H9 (cell line): ENCODE measurements around the gene SMAD7. TPM values are rescaled to one million over a fixed set of nuclear protein-coding genes. Genes with fewer than 3 reads are reported as not detected.

Experiments
- DNase-seq: peaks from one replicate; pipeline ENCODE4 v3.0.0-alpha.2; 2017
- H2AFZ ChIP-seq: one replicate; pipeline ENCODE4 v1.6.1; 2013; ENCODE audit warnings: mild to moderate bottlenecking, low read length, control low read depth, moderate library complexity
- H2AK5ac ChIP-seq: 2 replicates; pipeline ENCODE4 v1.6.1; 2013; ENCODE audit warnings: low read length, control low read depth, mixed read lengths; ENCODE audit not compliant: insufficient read length
- H2BK120ac ChIP-seq: one replicate; pipeline ENCODE4 v1.6.1; 2013; ENCODE audit warnings: low read depth, mild to moderate bottlenecking, low read length, control low read depth, inconsistent platforms; ENCODE audit not compliant: poor library complexity, severe bottlenecking
- H2BK12ac ChIP-seq: 2 replicates; pipeline ENCODE4 v1.6.1; 2013; ENCODE audit warnings: low read length, control low read depth, mixed read lengths, low read depth; ENCODE audit not compliant: insufficient read length
- H2BK15ac ChIP-seq: 2 replicates; pipeline ENCODE4 v1.6.1; 2013; ENCODE audit warnings: low read depth, low read length, control low read depth
- H2BK20ac ChIP-seq: one replicate; pipeline ENCODE4 v1.6.1; 2013; ENCODE audit warnings: low read depth, mild to moderate bottlenecking, low read length, control low read depth, inconsistent platforms; ENCODE audit not compliant: poor library complexity, severe bottlenecking
- H2BK5ac ChIP-seq: 2 replicates; pipeline ENCODE4 v1.6.1; 2013; ENCODE audit warnings: low read length, control low read depth, mixed read lengths; ENCODE audit not compliant: insufficient read length
- H3K14ac ChIP-seq: 2 replicates; pipeline ENCODE4 v1.6.1; 2013; ENCODE audit warnings: low read length, control low read depth; ENCODE audit not compliant: insufficient read depth
- H3K18ac ChIP-seq: 2 replicates; pipeline ENCODE4 v1.6.1; 2013; ENCODE audit warnings: low read depth, mild to moderate bottlenecking, mixed read lengths, low read length, control low read depth; ENCODE audit not compliant: insufficient read length
- H3K23ac ChIP-seq: 2 replicates; pipeline ENCODE4 v1.6.1; 2013; ENCODE audit warnings: low read length, control low read depth, mixed read lengths, low read depth; ENCODE audit not compliant: insufficient read length
- H3K23me2 ChIP-seq: 2 replicates; pipeline ENCODE4 v1.6.1; 2013; ENCODE audit warnings: low read depth, mild to moderate bottlenecking, mixed read lengths, low read length, control low read depth; ENCODE audit not compliant: insufficient read length, poor library complexity, severe bottlenecking
- H3K27ac ChIP-seq: 2 replicates; pipeline ENCODE4 v1.5.1; 2013; ENCODE audit warnings: low read length, control low read depth, mixed read lengths, low read depth; ENCODE audit not compliant: insufficient read length
- H3K27me3 ChIP-seq: 2 replicates; pipeline ENCODE4 v1.6.1; 2013; ENCODE audit warnings: low read length, control low read depth, inconsistent platforms; ENCODE audit not compliant: insufficient read depth
- H3K4ac ChIP-seq: 2 replicates; pipeline ENCODE4 v1.6.1; 2013; ENCODE audit warnings: low read depth, mild to moderate bottlenecking, control low read depth, inconsistent platforms, low read length, moderate library complexity
- H3K4me1 ChIP-seq: 2 replicates; pipeline ENCODE4 v1.6.1; 2013; ENCODE audit warnings: low read length, control low read depth, inconsistent platforms; ENCODE audit not compliant: insufficient read depth
- H3K4me2 ChIP-seq: 2 replicates; pipeline ENCODE4 v1.6.1; 2013; ENCODE audit warnings: low read length, control low read depth, mixed read lengths; ENCODE audit not compliant: insufficient read length, insufficient read depth
- H3K56ac ChIP-seq: 2 replicates; pipeline ENCODE4 v1.6.1; 2013; ENCODE audit warnings: low read depth, mild to moderate bottlenecking, mixed read lengths, low read length, control low read depth; ENCODE audit not compliant: insufficient read length
- H3K79me1 ChIP-seq: 2 replicates; pipeline ENCODE4 v1.6.1; 2013; ENCODE audit warnings: low read depth, mild to moderate bottlenecking, moderate library complexity, low read length, control low read depth, inconsistent platforms; ENCODE audit not compliant: insufficient read depth, poor library complexity, severe bottlenecking
- H3K79me2 ChIP-seq: 2 replicates; pipeline ENCODE4 v1.6.1; 2013; ENCODE audit warnings: low read length, control low read depth, inconsistent platforms; ENCODE audit not compliant: insufficient read depth
- H3K9ac ChIP-seq: 2 replicates; pipeline ENCODE4 v1.6.1; 2013; ENCODE audit warnings: low read length, control low read depth, mixed read lengths; ENCODE audit not compliant: insufficient read length; ENCODE audit errors: extremely low read depth
- H3K9me3 ChIP-seq: one replicate; pipeline ENCODE4 v1.6.1; 2013; ENCODE audit warnings: low read depth, low read length, inconsistent platforms; ENCODE audit not compliant: control insufficient read depth
- H3T11ph ChIP-seq: one replicate; pipeline ENCODE4 v1.6.1; 2013; ENCODE audit warnings: mild to moderate bottlenecking, low read length, control low read depth, inconsistent platforms
- H4K20me1 ChIP-seq: one replicate; pipeline ENCODE4 v1.6.1; 2013; ENCODE audit not compliant: control insufficient read depth, insufficient read length, insufficient read depth
- H4K5ac ChIP-seq: 2 replicates; pipeline ENCODE4 v1.6.1; 2013; ENCODE audit warnings: low read depth, mild to moderate bottlenecking, mixed read lengths, low read length, control low read depth; ENCODE audit not compliant: insufficient read length
- H4K8ac ChIP-seq: replicated peaks from 2 replicates; pipeline ENCODE4 v1.6.1; 2013; ENCODE audit warnings: low read length, control low read depth, mixed read lengths, low read depth; ENCODE audit not compliant: insufficient read length
- H4K91ac ChIP-seq: 2 replicates; pipeline ENCODE4 v1.6.1; 2013; ENCODE audit warnings: low read depth, mild to moderate bottlenecking, moderate library complexity, mixed read lengths, low read length, control low read depth; ENCODE audit not compliant: insufficient read length
- H3K27ac Mint-ChIP-seq, 3 experiments: 2 replicates in 2 of 3; 3 replicates in 1 of 3; pipeline ENCODE4 v1.8.0; 2020 to 2021; ENCODE audit warnings: mixed read lengths in 3 of 3, mild to moderate bottlenecking in 1 of 3, moderate library complexity in 1 of 3
- H3K27me3 Mint-ChIP-seq: 2 replicates; pipeline ENCODE4 v1.8.0; 2021; ENCODE audit warnings: low read depth, mild to moderate bottlenecking, moderate library complexity, mixed read lengths
- H3K36me3 Mint-ChIP-seq, 3 experiments: 2 replicates in 2 of 3; 3 replicates in 1 of 3; pipeline ENCODE4 v1.8.0; 2020 to 2021; ENCODE audit warnings: low read depth in 3 of 3, mixed read lengths in 3 of 3; ENCODE audit not compliant: insufficient read depth in 1 of 3
- H3K4me1 Mint-ChIP-seq, 2 experiments: 2 replicates each; pipeline ENCODE4 v1.8.0; 2020; ENCODE audit warnings: mixed read lengths in 2 of 2
- H3K4me3 Mint-ChIP-seq, 2 experiments: 2 replicates in 1 of 2; 3 replicates in 1 of 2; pipeline ENCODE4 v1.8.0; 2020 to 2021; ENCODE audit warnings: mild to moderate bottlenecking in 2 of 2, mixed read lengths in 2 of 2, moderate library complexity in 1 of 2
- H3K9me3 Mint-ChIP-seq, 2 experiments: 2 replicates in 1 of 2; 3 replicates in 1 of 2; pipeline ENCODE4 v1.8.0; 2020; ENCODE audit warnings: mild to moderate bottlenecking in 2 of 2, mixed read lengths in 2 of 2, moderate library complexity in 1 of 2
- CTCF ChIP-seq: fragments of 200-600 bp; sonication (generic); conservative IDR thresholded peaks from 3 replicates; pipeline ENCODE4 v1.8.0; 2021; ENCODE audit warnings: antibody characterized with exemption, mild to moderate bottlenecking
- WGBS: extraction: QIAGEN DNeasy Blood & Tissue Kit; methylation state at CpG from one replicate; pipeline ENCODE4 v1.1.7; 2013; ENCODE audit warnings: missing lambda C conversion rate, low lambda C conversion rate, mixed read lengths; ENCODE audit not compliant: insufficient read length; ENCODE audit errors: extremely low coverage; 5-methylcytosine and 5-hydroxymethylcytosine counted together
- total RNA-seq: library from RNA; stranded (reverse); gene quantifications from 2 replicates; pipeline ENCODE4 v1.2.1, GENCODE V29; 2021

Gene SMAD7
- total RNA-seq, 1 experiment from 2014 or later: 27.7 TPM

- no peak for DNase-seq
- Histone ChIP-seq H2BK5ac (no peak overlapping the region), H2AK5ac (no peak overlapping the region), H4K5ac (no peak overlapping the region), H3K4ac (no peak overlapping the region), H3K23ac (no peak overlapping the region), H3K27ac (no peak overlapping the region), H3K79me1 (no peaks in the 10 kb centered on the region), H4K20me1 (no peaks in the 10 kb centered on the region), H3K56ac (no peak overlapping the region), H2BK20ac (no peak overlapping the region), H3K9me3 (no peaks in the 10 kb centered on the region), H2BK12ac (peak overlapping the region; percentile 69), H3K27me3 (no peaks in the 10 kb centered on the region; the same call in 1 of the 2 replicates), H2BK120ac (no peak overlapping the region), H2BK15ac (no peak overlapping the region), H3K9ac (no peak overlapping the region), H2AFZ (no peak overlapping the region), H4K8ac (no peak overlapping the region), H3K18ac (no peak overlapping the region), H3K14ac (no peak overlapping the region), H3K79me2 (no peaks in the 10 kb centered on the region), H3T11ph (no peak overlapping the region), H3K23me2 (peaks cover 3% of the 10 kb centered on the region), H4K91ac (no peak overlapping the region), H3K4me1 (peaks cover 15% of the 10 kb centered on the region), H3K4me2 (no peak overlapping the region)
- no peak for TF ChIP-seq CTCF
- Mint-ChIP-seq H3K27ac (no peak overlapping the region; a peak in 1 of 7 replicates), H3K27me3 (peaks cover 12% of the 10 kb centered on the region), H3K36me3 (no peaks in the 10 kb centered on the region), H3K4me1 (peaks cover 63 to 67% of the 10 kb centered on the region in 2 experiments), H3K4me3 (peak overlapping the region in 1 of 2 experiments; percentile 19; a peak in 1 of 5 replicates), H3K9me3 (no peaks in the 10 kb centered on the region; a peak in 1 of 5 replicates)
- no CpG with 5 or more reads among the region's 8 CpGs for WGBS
Measured at GRCh38 chr18:48957136-48957535, 6.4 kb upstream of the SMAD7 start.
